NCI-H1694 treated with DMSO at 0.1 percent for 48 hours (cell line): ENCODE results near the gene WDR55.
"Not testable (repeated sequence)": the region's sequence is repeated elsewhere in the genome, so short reads cannot be mapped to it uniquely, and the experiment has no call there.

Experiments
- DNase-seq: peaks from one replicate; lab custom pipeline; 2025; lab: John Stamatoyannopoulos, UW

The WDR55 gene

GRCh38 chr5:140710899-140711552 lies 46.3 kb downstream of the WDR55 start:
- peak; percentile 80 for DNase-seq

- DNase-seq, result no peak
Measured at GRCh38 chr5:140711794-140712193, 47.1 kb downstream of the WDR55 start.

GRCh38 chr5:140713562-140714094 lies 48.9 kb downstream of the WDR55 start:
- no peak for DNase-seq

GRCh38 chr5:140716238-140716637 lies 51.5 kb downstream of the WDR55 start:
- DNase-seq, result not testable (repeated sequence)

- no peak for DNase-seq
Measured at GRCh38 chr5:140718266-140718592, 53.5 kb downstream of the WDR55 start.

GRCh38 chr5:140720738-140721137 lies 56.0 kb downstream of the WDR55 start:
- not testable (repeated sequence) for DNase-seq

- DNase-seq, result not testable (repeated sequence)
Measured at GRCh38 chr5:140721395-140721794, 56.7 kb downstream of the WDR55 start.
